HG03175 (cell line): ENCODE results near the gene PRR7.
"Not testable (repeated sequence)": the region's sequence is repeated elsewhere in the genome, so short reads cannot be mapped to it uniquely, and the experiment has no call there.

Source experiments
- ATAC-seq: cut with Tn5 transposase; IDR thresholded peaks from one replicate; pipeline ENCODE4 v1.9.1; 2021; ENCODE audit warnings: mild to moderate bottlenecking, moderate library complexity; ENCODE audit not compliant: unreplicated experiment

PRR7 gene

GRCh38 chr5:177446200-177447065 is at the start of gene PRR7:
TSS of gene PRR7 (plus strand) at chr5:177446814. CDS start at chr5:177455068, 8,254 bp downstream.
- ATAC-seq: peak; percentile 50

GRCh38 chr5:177397875-177398390 is 48.7 kb upstream of the PRR7 start:
- ATAC-seq: no peak

- ATAC-seq: no peak
Observed at GRCh38 chr5:177399997-177400868, 46.4 kb upstream of the PRR7 start, which contains the start of gene PFN3. TSS of gene PFN3 (minus strand) at chr5:177400661. CDS start at chr5:177400576, 85 bp downstream.

GRCh38 chr5:177402271-177403043 is 44.2 kb upstream of the PRR7 start:
- no peak for ATAC-seq

- ATAC-seq: peak; percentile 14
Observed at GRCh38 chr5:177403102-177403791, 43.4 kb upstream of the PRR7 start.

- peak; percentile 79 for ATAC-seq
Observed at GRCh38 chr5:177403792-177404640, 42.6 kb upstream of the PRR7 start.

- no peak for ATAC-seq
Observed at GRCh38 chr5:177404641-177405179, 41.9 kb upstream of the PRR7 start.

- ATAC-seq: no peak
Observed at GRCh38 chr5:177405312-177405711, 41.3 kb upstream of the PRR7 start.

- no peak for ATAC-seq
Observed at GRCh38 chr5:177405805-177406204, 40.8 kb upstream of the PRR7 start.

- no peak for ATAC-seq
Observed at GRCh38 chr5:177409043-177409801, 37.4 kb upstream of the PRR7 start, which contains the start of gene F12. TSS of gene F12 (minus strand) at chr5:177409564. CDS start at chr5:177409527, 37 bp downstream.

- no peak for ATAC-seq
Observed at GRCh38 chr5:177410575-177410974, 36.0 kb upstream of the PRR7 start.

- peak; percentile 68 for ATAC-seq
Observed at GRCh38 chr5:177412603-177413233, 33.9 kb upstream of the PRR7 start.

- no peak for ATAC-seq
Observed at GRCh38 chr5:177414481-177414880, 32.1 kb upstream of the PRR7 start.

- not testable (repeated sequence) for ATAC-seq
Observed at GRCh38 chr5:177417081-177417480, 29.5 kb upstream of the PRR7 start.

GRCh38 chr5:177419046-177419445 is 27.6 kb upstream of the PRR7 start:
- no peak for ATAC-seq

- ATAC-seq: not testable (repeated sequence)
Observed at GRCh38 chr5:177420472-177420871, 26.1 kb upstream of the PRR7 start.

GRCh38 chr5:177421062-177421798 is 25.4 kb upstream of the PRR7 start:
- no peak for ATAC-seq
